ENCODE measurements around the gene PCGF2. TPM values are rescaled to one million over a fixed set of nuclear protein-coding genes. Genes with fewer than 3 reads are reported as not detected.

The PCGF2 gene
- polyA plus RNA-seq, 3 donors: 0.60 TPM; not detected in 2

DNA sequence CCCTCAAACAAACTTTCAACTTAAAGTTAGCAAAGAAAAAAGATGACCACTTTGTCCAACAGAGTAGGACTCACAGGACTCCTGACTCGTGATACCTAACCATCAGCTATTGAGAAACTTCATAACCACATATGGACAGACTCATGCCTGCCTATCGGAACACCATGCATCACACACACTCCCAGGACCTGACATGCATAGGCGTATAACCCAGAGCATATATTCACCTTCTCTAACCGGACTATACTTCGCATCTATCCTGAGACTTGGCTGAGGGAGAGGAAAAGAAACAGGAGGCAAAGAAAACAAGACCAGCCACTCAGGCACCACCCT is 49.0 kb upstream of the PCGF2 start:
- H3K36me3 Mint-ChIP-seq: peaks cover 32 to 39% of the 10 kb centered on the region in 2 donors
- no peak overlapping the region for H3K9ac ChIP-seq (ENCODE audit: insufficient read depth, low read length, poor library complexity, severe bottlenecking)

DNA sequence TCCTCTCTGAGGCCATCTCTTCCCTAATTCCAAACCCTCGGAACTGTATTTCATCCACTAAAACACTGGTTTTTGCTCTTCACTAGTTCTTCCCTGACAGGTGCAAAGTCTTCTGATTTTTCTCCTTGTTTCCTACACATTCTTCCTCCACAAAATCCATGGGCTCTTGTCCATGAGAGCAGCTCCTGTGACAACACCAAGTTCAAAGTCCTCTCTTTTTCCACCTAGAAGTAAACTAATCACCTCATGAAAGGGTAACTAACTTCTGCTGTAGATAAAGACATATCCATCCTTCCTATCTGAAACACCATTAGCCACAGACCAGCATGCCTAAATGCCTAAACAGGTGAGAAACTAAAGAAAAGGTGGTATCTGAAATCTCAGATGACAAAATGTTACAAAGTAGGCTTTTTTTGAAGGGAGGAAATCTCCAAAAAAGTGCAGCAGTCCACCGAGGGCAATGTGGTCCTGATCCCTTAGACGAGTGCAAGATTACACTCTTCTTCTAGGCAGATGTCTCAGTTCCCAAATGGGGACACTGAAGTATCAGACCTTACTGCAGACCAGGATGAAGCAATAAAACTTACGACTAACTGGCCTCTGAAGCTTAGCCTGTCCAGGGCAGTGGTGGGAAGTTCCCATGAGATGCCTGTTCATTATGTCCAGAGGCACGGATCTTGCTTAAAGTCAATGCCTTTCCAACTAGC is 48.5 kb upstream of the PCGF2 start:
- DNase-seq: peak in 1 of 3 donors; percentile 12
- Mint-ChIP-seq H3K27me3 (ENCODE audit: low read depth in 3 of 3) (no peaks in the 10 kb centered on the region), H3K9me3 (peaks cover 0 to 1% (median 0%) of the 10 kb centered on the region in 7 donors), H3K27ac (peak overlapping the region in 2 of 7 donors; percentile 32 to 84), H3K36me3 (peaks cover 29 to 39% of the 10 kb centered on the region in 2 donors), H3K4me3 (no peak overlapping the region), H3K4me1 (peaks cover 32% of the 10 kb centered on the region)
- intact Hi-C loops (cut with micrococcal nuclease): no loop called here
- Histone ChIP-seq H4K20me1 (ENCODE audit: insufficient read depth, low read length) (peaks cover 39% of the 10 kb centered on the region), H3K4me2 (replicated peaks; ENCODE audit: extremely low read depth, low read length, poor library complexity, severe bottlenecking) (no peak overlapping the region), H3K79me2 (ENCODE audit: insufficient read depth, low read length) (peaks cover 69% of the 10 kb centered on the region), H3K4me3 (replicated peaks in 1 of 3; ENCODE audit: low read depth in 2 of 3, low read length in 3 of 3) (no peak overlapping the region), H2AFZ (ENCODE audit: insufficient read depth, low read depth, low read length, poor library complexity, severe bottlenecking) (no peak overlapping the region), H3K27me3 (ENCODE audit: control insufficient read depth in 2 of 2, insufficient read depth in 2 of 2, low read length in 2 of 2) (no peaks in the 10 kb centered on the region), H3K4me1 (ENCODE audit: control insufficient read depth in 1 of 2, insufficient read depth in 2 of 2, low read length in 2 of 2) (peaks cover 25 to 27% of the 10 kb centered on the region in 2 donors), H3K9me3 (replicated peaks in 1 of 2; ENCODE audit: control insufficient read depth in 1 of 2, insufficient read depth in 1 of 2, low read length in 2 of 2) (no peaks in the 10 kb centered on the region), H3K36me3 (replicated peaks in 1 of 2; ENCODE audit: control insufficient read depth in 1 of 2, insufficient read depth in 2 of 2, low read length in 2 of 2) (peaks cover 5 to 45% of the 10 kb centered on the region in 2 donors), H3K9ac (ENCODE audit: insufficient read depth, low read length, poor library complexity, severe bottlenecking) (no peak overlapping the region), H3K27ac (ENCODE audit: low read depth in 1 of 2, low read length in 2 of 2) (no peak overlapping the region)
- TF ChIP-seq, protein P1, sequence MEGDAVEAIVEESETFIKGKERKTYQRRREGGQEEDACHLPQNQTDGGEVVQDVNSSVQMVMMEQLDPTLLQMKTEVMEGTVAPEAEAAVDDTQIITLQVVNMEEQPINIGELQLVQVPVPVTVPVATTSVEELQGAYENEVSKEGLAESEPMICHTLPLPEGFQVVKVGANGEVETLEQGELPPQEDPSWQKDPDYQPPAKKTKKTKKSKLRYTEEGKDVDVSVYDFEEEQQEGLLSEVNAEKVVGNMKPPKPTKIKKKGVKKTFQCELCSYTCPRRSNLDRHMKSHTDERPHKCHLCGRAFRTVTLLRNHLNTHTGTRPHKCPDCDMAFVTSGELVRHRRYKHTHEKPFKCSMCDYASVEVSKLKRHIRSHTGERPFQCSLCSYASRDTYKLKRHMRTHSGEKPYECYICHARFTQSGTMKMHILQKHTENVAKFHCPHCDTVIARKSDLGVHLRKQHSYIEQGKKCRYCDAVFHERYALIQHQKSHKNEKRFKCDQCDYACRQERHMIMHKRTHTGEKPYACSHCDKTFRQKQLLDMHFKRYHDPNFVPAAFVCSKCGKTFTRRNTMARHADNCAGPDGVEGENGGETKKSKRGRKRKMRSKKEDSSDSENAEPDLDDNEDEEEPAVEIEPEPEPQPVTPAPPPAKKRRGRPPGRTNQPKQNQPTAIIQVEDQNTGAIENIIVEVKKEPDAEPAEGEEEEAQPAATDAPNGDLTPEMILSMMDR (IDR thresholded peaks at IDR 0.05): no peak
- 73% methylated on average over 3 of the region's 5 CpGs for WGBS (ENCODE audit: insufficient coverage)

More for the DNA sequence above, 49.0 kb upstream of the PCGF2 start:
- DNase-seq: peak in 1 of 3 donors; percentile 13
- Mint-ChIP-seq H3K4me1 (peaks cover 32% of the 10 kb centered on the region), H3K9me3 (peaks cover 0 to 1% (median 0%) of the 10 kb centered on the region in 7 donors), H3K27me3 (ENCODE audit: low read depth in 3 of 3) (no peaks in the 10 kb centered on the region), H3K27ac (peak overlapping the region in 1 of 7 donors; percentile 32), H3K4me3 (no peak overlapping the region)
- H3K27me3 ChIP-seq (ENCODE audit: control insufficient read depth in 2 of 2, insufficient read depth in 2 of 2, low read length in 2 of 2): no peaks in the 10 kb centered on the region
- H3K9me3 ChIP-seq (replicated peaks in 1 of 2; ENCODE audit: control insufficient read depth in 1 of 2, insufficient read depth in 1 of 2, low read length in 2 of 2): no peaks in the 10 kb centered on the region
- intact Hi-C loops (cut with micrococcal nuclease): no loop called here
- H4K20me1 ChIP-seq (ENCODE audit: insufficient read depth, low read length): peaks cover 36% of the 10 kb centered on the region
- peak overlapping the region; percentile 99 for H3K4me2 ChIP-seq (replicated peaks; ENCODE audit: extremely low read depth, low read length, poor library complexity, severe bottlenecking)
- peaks cover 66% of the 10 kb centered on the region for H3K79me2 ChIP-seq (ENCODE audit: insufficient read depth, low read length)
- whole genome bisulfite sequencing (ENCODE audit: insufficient coverage): 63% methylated on average over 2 of the region's 5 CpGs
- TF ChIP-seq, protein P1 (IDR thresholded peaks at IDR 0.05): no peak
- H2AFZ ChIP-seq (ENCODE audit: insufficient read depth, low read depth, low read length, poor library complexity, severe bottlenecking): no peak overlapping the region
- peaks cover 11 to 48% of the 10 kb centered on the region in 2 donors for H3K36me3 ChIP-seq (replicated peaks in 1 of 2; ENCODE audit: control insufficient read depth in 1 of 2, insufficient read depth in 2 of 2, low read length in 2 of 2)
- no peak overlapping the region for H3K27ac ChIP-seq (ENCODE audit: low read depth in 1 of 2, low read length in 2 of 2)
- H3K4me3 ChIP-seq (replicated peaks in 1 of 3; ENCODE audit: low read depth in 2 of 3, low read length in 3 of 3): no peak overlapping the region
- H3K4me1 ChIP-seq (ENCODE audit: control insufficient read depth in 1 of 2, insufficient read depth in 2 of 2, low read length in 2 of 2): peaks cover 25 to 27% of the 10 kb centered on the region in 2 donors
